GM23338 (cell line): ENCODE results near the gene USH2A. TPM values are rescaled to one million over a fixed set of nuclear protein-coding genes. Genes with fewer than 3 reads are reported as not detected.

Source experiments
- ATAC-seq: fragments of 200-7000 bp; cut with Tn5 transposase; 3 replicates; pipeline ENCODE4 v1.9.1; 2020
- DNase-seq: peaks from one replicate; pipeline ENCODE4 v3.0.0-alpha.2; 2015; ENCODE audit warnings: low spot score
- H2AFZ ChIP-seq: fragments of 200-600 bp; sonication (generic); 2 replicates; pipeline ENCODE4 v1.8.0; 2016; ENCODE audit warnings: antibody characterized with exemption, mild to moderate bottlenecking, moderate library complexity
- H3F3A ChIP-seq: fragments of 200-600 bp; sonication (generic); replicated peaks from 2 replicates; pipeline ENCODE4 v1.8.0; 2017; ENCODE audit warnings: antibody characterized with exemption, mixed run types, low read depth
- H3K27ac ChIP-seq: fragments of 200-600 bp; sonication (generic); 2 replicates; pipeline ENCODE4 v1.6.1; 2016; ENCODE audit warnings: low read depth
- H3K27me3 ChIP-seq: fragments of 200-600 bp; sonication (generic); 2 replicates; pipeline ENCODE4 v1.8.0; 2016; ENCODE audit warnings: mild to moderate bottlenecking, mixed run types, moderate library complexity; ENCODE audit not compliant: insufficient read depth
- H3K36me3 ChIP-seq: fragments of 200-600 bp; sonication (generic); 2 replicates; pipeline ENCODE4 v1.8.0; 2016; ENCODE audit warnings: mild to moderate bottlenecking; ENCODE audit not compliant: insufficient read depth
- H3K4me1 ChIP-seq: fragments of 200-600 bp; sonication (generic); 2 replicates; pipeline ENCODE4 v1.8.0; 2016; ENCODE audit warnings: mild to moderate bottlenecking, moderate library complexity; ENCODE audit not compliant: insufficient read depth
- H3K4me2 ChIP-seq: fragments of 200-600 bp; sonication (generic); 2 replicates; pipeline ENCODE4 v1.7.1; 2017; ENCODE audit warnings: mixed run types
- H3K4me3 ChIP-seq: fragments of 200-600 bp; sonication (generic); 2 replicates; pipeline ENCODE4 v1.6.1; 2016; ENCODE audit warnings: mixed run types
- H3K79me2 ChIP-seq: fragments of 200-600 bp; sonication (generic); replicated peaks from 2 replicates; pipeline ENCODE4 v1.8.0; 2017; ENCODE audit warnings: mild to moderate bottlenecking; ENCODE audit not compliant: insufficient read depth
- H3K9me2 ChIP-seq: fragments of 200-600 bp; sonication (generic); 2 replicates; pipeline ENCODE4 v1.8.0; 2017; ENCODE audit not compliant: insufficient read depth
- H4K20me1 ChIP-seq: fragments of 200-600 bp; sonication (generic); replicated peaks from 2 replicates; pipeline ENCODE4 v1.8.0; 2017; ENCODE audit warnings: mild to moderate bottlenecking; ENCODE audit not compliant: insufficient read depth
- H3K27ac Mint-ChIP-seq: 2 replicates; pipeline ENCODE4 v1.8.0; 2020; ENCODE audit warnings: inconsistent platforms, mild to moderate bottlenecking, moderate library complexity, mixed read lengths
- H3K27me3 Mint-ChIP-seq: 3 replicates; pipeline ENCODE4 v1.8.0; 2022; ENCODE audit warnings: low read depth, mild to moderate bottlenecking, moderate library complexity, mixed read lengths, inconsistent platforms; ENCODE audit not compliant: insufficient read depth, poor library complexity
- H3K36me3 Mint-ChIP-seq: 3 replicates; pipeline ENCODE4 v1.8.0; 2021; ENCODE audit warnings: low read depth, mild to moderate bottlenecking, inconsistent platforms, moderate library complexity, mixed read lengths
- H3K4me1 Mint-ChIP-seq: 3 replicates; pipeline ENCODE4 v1.8.0; 2020; ENCODE audit warnings: mild to moderate bottlenecking, inconsistent platforms, mixed read lengths
- H3K4me3 Mint-ChIP-seq: 3 replicates; pipeline ENCODE4 v1.8.0; 2021; ENCODE audit warnings: moderate library complexity, mild to moderate bottlenecking, inconsistent platforms, mixed read lengths
- H3K9me3 Mint-ChIP-seq: 3 replicates; pipeline ENCODE4 v1.8.0; 2020; ENCODE audit warnings: moderate library complexity, mild to moderate bottlenecking, inconsistent platforms, mixed read lengths
- CREB1 ChIP-seq: fragments of 250-450 bp; sonication (Bioruptor Pico); IDR thresholded peaks from 2 replicates; pipeline ENCODE4 v1.5.0; 2020; ENCODE audit warnings: low read depth, mild to moderate bottlenecking, moderate library complexity
- CTCF ChIP-seq, 2 experiments: fragments of 200-600 bp in 1 of 2; sonication (generic) in 1 of 2; conservative IDR thresholded peaks; 2 replicates each; pipeline versions ENCODE4 v1.5.1 to v1.6.1; 2016 to 2017; ENCODE audit warnings: antibody characterized with exemption in 2 of 2, low read depth in 2 of 2, mild to moderate bottlenecking in 2 of 2, moderate library complexity in 1 of 2
- ETS1 ChIP-seq: IDR thresholded peaks from 2 replicates; pipeline ENCODE4 v1.6.1; 2016; ENCODE audit warnings: antibody characterized with exemption
- EZH2 ChIP-seq: fragments of 200-600 bp; sonication (generic); IDR thresholded peaks from one replicate; pipeline ENCODE4 v1.8.0; 2017; ENCODE audit warnings: antibody characterized with exemption, mild to moderate bottlenecking, low read depth; ENCODE audit not compliant: unreplicated experiment
- EZH2phosphoT487 ChIP-seq: fragments of 200-600 bp; sonication (generic); IDR thresholded peaks from one replicate; pipeline ENCODE4 v1.8.1; 2018; ENCODE audit warnings: antibody characterized with exemption; ENCODE audit not compliant: unreplicated experiment
- JUNB ChIP-seq: IDR thresholded peaks from one replicate; pipeline ENCODE4 v1.6.1; 2016; ENCODE audit warnings: antibody characterized with exemption; ENCODE audit not compliant: unreplicated experiment
- NANOG ChIP-seq: IDR thresholded peaks from 2 replicates; pipeline ENCODE4 v1.6.1; 2016; ENCODE audit warnings: antibody characterized with exemption, borderline replicate concordance
- POLR2AphosphoS5 ChIP-seq: IDR thresholded peaks from 2 replicates; pipeline ENCODE4 v1.6.1; 2016; ENCODE audit warnings: antibody characterized with exemption, low read depth
- REST ChIP-seq: IDR thresholded peaks from one replicate; pipeline ENCODE4 v1.6.1; 2018; ENCODE audit warnings: antibody characterized with exemption; ENCODE audit not compliant: unreplicated experiment
- STAT1 ChIP-seq: IDR thresholded peaks from one replicate; pipeline ENCODE4 v1.6.1; 2016; ENCODE audit warnings: antibody characterized with exemption; ENCODE audit not compliant: unreplicated experiment
- ZNF114 ChIP-seq: fragments of 250-450 bp; sonication (Bioruptor Pico); IDR thresholded peaks from 2 replicates; pipeline ENCODE4 v1.5.0; 2020; ENCODE audit warnings: mild to moderate bottlenecking, moderate library complexity
- ZNF331 ChIP-seq: fragments of 250-450 bp; sonication (Bioruptor Pico); IDR thresholded peaks from 2 replicates; pipeline ENCODE4 v1.5.0; 2020; ENCODE audit warnings: low read depth, mild to moderate bottlenecking, moderate library complexity
- ZNF462 ChIP-seq: fragments of 250-450 bp; sonication (Bioruptor Pico); IDR thresholded peaks from 2 replicates; pipeline ENCODE4 v1.5.0; 2020; ENCODE audit warnings: mild to moderate bottlenecking, moderate library complexity
- polyA plus RNA-seq: library from polyadenylated mRNA; unstranded; fragments of >200 nt; fragmentation: Nextera tagmentation; extraction: Ambion mirVana; gene quantifications from 2 replicates; pipeline ENCODE4 v1.2.1, GENCODE V29; 2016
- total RNA-seq: library from RNA; depleted of rRNA; stranded (reverse); fragments of >200 nt; shearing (Covaris generic); gene quantifications from 2 replicates; pipeline ENCODE4 v1.2.3, GENCODE V29; 2014

Gene USH2A
- total and polyA plus RNA-seq, 2 experiments from 2014 or later: 0.03 TPM

GRCh38 chr1:215631040-215631439 is 792.2 kb downstream of the USH2A start:
- ATAC-seq (no peak), DNase-seq (no peak)
- Histone ChIP-seq H3K9me2 (no peaks in the 10 kb centered on the region), H3K27me3 (no peaks in the 10 kb centered on the region), H3K4me3 (no peak overlapping the region), H3F3A (no peaks in the 10 kb centered on the region), H4K20me1 (no peaks in the 10 kb centered on the region), H3K4me2 (no peak overlapping the region), H2AFZ (no peak overlapping the region), H3K27ac (no peak overlapping the region), H3K79me2 (no peaks in the 10 kb centered on the region), H3K36me3 (no peaks in the 10 kb centered on the region), H3K4me1 (no peaks in the 10 kb centered on the region)
- Mint-ChIP-seq H3K9me3 (no peaks in the 10 kb centered on the region), H3K27me3 (peaks cover 4% of the 10 kb centered on the region), H3K36me3 (no peaks in the 10 kb centered on the region), H3K4me3 (no peak overlapping the region), H3K4me1 (peaks cover 16% of the 10 kb centered on the region), H3K27ac (no peak overlapping the region)
- TF ChIP-seq ZNF331 (CRISPR knock-in tag): no peak
- TF ChIP-seq CREB1 (CRISPR knock-in tag): no peak
- no peak for TF ChIP-seq EZH2phosphoT487
- no peak for TF ChIP-seq ZNF462 (CRISPR knock-in tag)
- no peak for TF ChIP-seq EZH2
- no peak for TF ChIP-seq POLR2AphosphoS5
- no peak for TF ChIP-seq CTCF (conservative IDR thresholded peaks at IDR 0.05; ENCODE audit: low read depth in 2 of 2)
- TF ChIP-seq STAT1: no peak
- no peak for TF ChIP-seq REST
- TF ChIP-seq ZNF114 (CRISPR knock-in tag): no peak
- TF ChIP-seq ETS1: no peak
- no peak for TF ChIP-seq NANOG
- no peak for TF ChIP-seq JUNB
